M059J (cell line): ENCODE measurements around the gene CPXM2. TPM values are rescaled to one million over a fixed set of nuclear protein-coding genes. Genes with fewer than 3 reads are reported as not detected.
A peak's percentile ranks its signal among the peaks of the same experiment; 100 is the strongest.

Source experiments
- DNase-seq: peaks from one replicate; pipeline ENCODE4 v3.0.0-alpha.2; 2012; ENCODE audit warnings: low read depth
- total RNA-seq: library from RNA; depleted of rRNA; stranded (reverse); fragments of >200 nt; shearing (Covaris generic); gene quantifications from 2 replicates; pipeline ENCODE4 v1.2.3, GENCODE V29; 2014

CPXM2 gene
- total RNA-seq, 1 experiment from 2014 or later: not detected

- no peak for DNase-seq
Measured at GRCh38 chr10:123848564-123849457, 42.8 kb downstream of the CPXM2 start.

- no peak for DNase-seq
Measured at GRCh38 chr10:123847686-123848432, 43.7 kb downstream of the CPXM2 start.

DNA sequence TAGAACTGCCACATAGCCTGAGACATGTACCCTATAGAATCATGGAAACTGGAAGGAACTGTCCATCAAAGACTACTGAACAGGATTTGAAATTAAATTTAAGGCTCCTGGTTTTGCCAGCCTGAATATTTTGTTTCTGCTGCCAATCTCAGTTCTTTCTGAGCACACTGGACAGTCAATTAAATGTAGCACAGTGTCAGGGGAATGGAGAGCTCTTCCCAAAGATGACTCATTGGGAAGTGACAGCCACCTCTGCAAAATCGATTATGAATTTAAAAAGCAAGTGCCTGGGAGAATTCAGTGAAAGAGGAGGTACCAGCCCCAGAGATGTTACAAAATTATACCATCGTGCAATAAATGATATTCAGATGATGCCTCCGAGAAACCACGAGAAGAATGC lies 47.8 kb downstream of the CPXM2 start:
- no peak for DNase-seq

- no peak for DNase-seq
Measured at GRCh38 chr10:123842692-123843385, 48.8 kb downstream of the CPXM2 start.

DNA sequence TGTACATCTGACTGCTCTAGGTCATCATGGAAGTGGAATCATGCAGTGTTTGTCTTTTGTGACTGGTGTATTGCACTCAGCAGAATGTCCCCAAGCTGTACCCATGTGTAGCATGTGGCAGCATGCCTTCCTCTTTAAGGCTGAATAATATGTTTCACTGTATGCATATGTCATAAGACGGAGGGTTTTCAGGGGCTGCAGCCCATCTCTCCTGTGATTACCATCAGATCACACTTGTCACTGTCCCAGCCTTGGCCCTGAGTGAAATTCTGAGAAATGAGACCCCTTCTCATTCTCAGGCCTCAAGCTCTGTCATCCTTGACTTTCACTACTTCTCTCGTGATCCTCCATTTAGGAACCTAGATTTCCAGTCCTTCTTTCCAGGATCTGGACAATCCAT lies 50.0 kb downstream of the CPXM2 start:
- no peak for DNase-seq

DNA sequence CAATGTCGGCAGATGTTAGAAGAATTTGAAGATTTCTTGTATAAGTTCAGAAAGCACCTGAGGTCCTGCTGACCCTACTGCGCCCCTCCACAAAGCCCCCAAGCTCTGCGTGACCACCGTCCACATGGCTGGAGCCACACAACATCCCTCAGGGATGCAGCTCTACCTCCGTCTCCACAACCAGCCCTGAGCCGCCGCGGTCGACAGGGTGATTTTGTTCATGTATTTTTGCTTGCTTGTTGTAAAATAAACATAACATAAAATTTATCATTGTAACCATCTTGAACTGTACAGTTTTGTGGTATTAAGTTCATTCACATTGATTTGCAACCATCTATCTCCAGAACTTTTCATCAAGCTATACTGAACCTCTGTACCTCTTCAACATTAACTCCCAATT lies 50.5 kb downstream of the CPXM2 start:
- no peak for DNase-seq

GRCh38 chr10:123840714-123841113 lies 50.9 kb downstream of the CPXM2 start:
- no peak for DNase-seq

DNA sequence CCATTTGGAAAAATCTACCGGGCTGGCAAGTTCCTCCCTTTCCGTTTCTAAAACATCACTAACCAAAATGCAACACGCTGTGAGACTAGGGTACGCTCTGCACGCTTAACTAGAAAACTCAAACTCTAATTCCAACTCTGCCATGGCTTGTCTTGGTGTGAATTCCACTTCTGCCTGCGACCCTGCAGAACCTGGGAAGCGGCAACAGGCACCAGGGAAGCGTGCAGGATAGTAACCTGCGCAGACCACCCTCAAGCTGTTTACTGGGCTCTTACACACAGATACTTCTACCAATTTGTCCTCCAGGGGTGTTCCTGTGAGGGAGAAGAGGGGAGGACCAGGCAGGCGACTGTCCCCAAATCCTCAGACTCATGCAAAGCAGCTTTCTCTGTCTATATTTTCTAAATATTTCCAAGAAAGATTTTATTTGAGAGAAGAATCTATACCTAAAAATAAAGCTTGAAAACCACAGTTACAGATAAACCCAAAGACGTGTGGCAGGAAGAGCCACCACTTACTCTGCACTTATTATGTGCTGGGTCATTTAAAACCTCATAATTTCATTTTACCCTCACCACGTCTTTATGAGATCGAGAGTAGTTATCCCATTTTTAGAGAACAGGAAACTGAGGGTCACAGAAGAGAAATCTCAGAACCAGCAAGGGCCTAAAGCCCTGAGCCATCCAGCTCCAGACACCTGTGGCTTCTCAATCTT lies 52.9 kb downstream of the CPXM2 start:
- no peak for DNase-seq

GRCh38 chr10:123837756-123838155 lies 53.9 kb downstream of the CPXM2 start:
- no peak for DNase-seq

GRCh38 chr10:123836418-123837145 lies 55.0 kb downstream of the CPXM2 start:
- no peak for DNase-seq

DNA sequence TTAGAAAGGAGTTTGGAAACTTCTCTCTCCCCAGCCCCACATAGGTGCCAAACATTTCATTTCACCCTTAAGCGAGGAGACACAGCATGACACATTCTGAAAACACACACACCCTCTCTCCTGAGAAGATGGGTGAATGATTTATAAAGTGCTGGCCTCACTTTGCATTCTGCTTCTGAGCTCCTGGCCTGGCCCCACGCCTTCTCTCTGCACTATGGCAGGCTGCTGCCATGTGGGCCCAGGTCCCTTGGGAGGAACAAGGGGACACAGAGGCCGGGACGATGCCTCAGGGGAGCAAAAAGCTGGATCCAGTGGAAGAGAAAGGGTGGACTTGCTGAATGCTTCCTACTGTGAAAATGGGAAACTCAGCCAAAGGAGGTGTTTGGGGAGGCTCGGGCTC lies 56.0 kb downstream of the CPXM2 start:
- DNase-seq: no peak

GRCh38 chr10:123833170-123833850 lies 58.3 kb downstream of the CPXM2 start:
- no peak for DNase-seq

- DNase-seq: peak; percentile 2
Measured at GRCh38 chr10:123831259-123831658, 60.3 kb downstream of the CPXM2 start.

- no peak for DNase-seq
Measured at GRCh38 chr10:123821136-123821535, 70.5 kb downstream of the CPXM2 start.

- no peak for DNase-seq
Measured at GRCh38 chr10:123809632-123810031, 82.0 kb downstream of the CPXM2 start.

DNA sequence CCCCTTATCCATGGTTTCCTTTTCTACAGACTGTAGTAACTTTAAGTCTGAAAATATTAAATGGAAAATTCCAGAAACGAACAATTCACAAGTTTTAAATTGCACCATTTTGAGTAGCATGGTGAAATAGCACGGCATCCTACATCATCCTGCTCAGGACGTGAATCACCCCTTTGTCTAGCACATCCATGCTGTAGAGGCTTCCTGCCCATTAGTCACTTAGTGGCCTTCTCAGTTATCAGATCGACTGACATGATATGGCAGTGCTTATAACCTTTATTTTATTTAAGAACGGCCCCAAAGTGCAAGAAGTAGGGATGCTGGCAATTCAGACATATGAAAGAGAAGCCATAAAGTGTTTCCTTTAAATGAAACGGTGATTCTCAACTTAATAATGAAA lies 82.7 kb downstream of the CPXM2 start:
- peak; percentile 66 for DNase-seq

GRCh38 chr10:123808286-123808685 lies 83.3 kb downstream of the CPXM2 start:
- no peak for DNase-seq

DNA sequence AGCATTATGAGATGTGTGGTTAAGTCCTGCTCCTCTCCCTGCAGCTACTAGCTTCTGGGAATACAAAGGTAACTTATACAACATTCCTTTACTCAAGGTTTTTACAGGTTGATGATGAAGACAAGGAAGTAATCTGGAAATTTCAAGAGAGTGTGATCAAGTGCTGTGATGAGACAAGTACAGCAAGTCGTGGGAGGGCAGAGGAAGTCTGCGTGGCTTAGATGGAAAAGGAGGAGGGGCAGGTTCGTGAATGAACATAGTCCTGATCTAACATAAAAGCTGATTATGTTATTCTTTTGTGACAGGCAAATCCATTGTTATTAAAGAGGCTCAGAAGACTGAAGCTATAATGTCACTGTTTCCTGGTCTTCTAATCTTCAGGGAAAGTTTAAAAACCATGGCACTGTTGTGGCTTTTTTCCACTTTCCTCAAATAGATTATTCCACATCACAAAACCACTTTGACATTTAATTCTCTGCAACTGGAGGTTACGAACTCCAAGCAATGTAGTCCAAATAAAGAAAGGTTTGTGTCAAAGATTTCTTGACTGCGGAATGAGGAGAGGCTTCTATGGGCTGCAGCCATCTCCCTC lies 84.1 kb downstream of the CPXM2 start:
- no peak for DNase-seq

DNA sequence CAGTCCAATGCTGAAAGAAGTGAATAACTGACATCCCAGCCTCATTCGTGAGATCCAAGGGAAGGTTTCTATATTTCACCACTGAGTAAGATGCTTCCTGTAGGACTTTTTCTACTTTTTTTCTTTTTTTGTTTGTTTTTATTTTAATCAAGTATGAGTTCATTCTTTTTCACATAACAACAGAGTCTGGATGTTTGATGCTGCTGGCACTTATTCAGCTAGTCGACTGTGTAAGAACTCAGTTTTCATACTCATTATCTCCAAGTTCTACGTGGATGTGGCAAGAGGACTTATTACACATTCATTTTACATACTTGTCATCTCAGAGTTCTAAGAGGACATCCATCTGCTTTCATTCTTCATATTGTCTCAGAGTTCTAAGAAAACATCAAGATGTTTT lies 86.9 kb downstream of the CPXM2 start:
- no peak for DNase-seq

DNA sequence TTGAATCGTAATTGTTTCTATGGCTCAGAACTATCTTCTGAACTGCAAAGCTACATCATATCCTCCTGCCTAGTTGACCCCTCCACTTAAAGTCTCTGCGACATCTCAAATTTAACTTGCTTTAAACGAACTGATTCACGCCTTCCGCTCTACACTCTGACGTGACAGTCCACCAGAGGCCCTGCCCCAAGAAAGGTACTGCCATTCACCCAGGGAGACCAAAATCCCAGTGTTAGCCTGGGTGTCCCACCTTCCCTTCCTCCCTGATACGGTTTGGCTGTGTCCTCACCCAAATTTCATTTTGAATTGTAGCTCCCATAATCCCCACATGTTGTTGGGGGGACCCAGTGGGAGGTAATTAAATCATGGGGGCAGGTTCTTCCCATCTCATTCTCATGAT lies 90.8 kb downstream of the CPXM2 start:
- no peak for DNase-seq
